Common myeloid progenitor, CD34-positive (primary cell): ENCODE data around the gene TSFM.

Source experiments
- CTCF ChIA-PET: fragments of 350-600 bp; sonication (Branson Sonifier 250); formaldehyde crosslinking; loops from one replicate; lab custom pipeline; 2021; ENCODE audit warnings: antibody characterized with exemption; lab: Charles Lee
- POLR2A ChIA-PET: fragments of 350-600 bp; sonication (Branson Sonifier 250); formaldehyde crosslinking; loops from one replicate; lab custom pipeline; 2021; ENCODE audit warnings: antibody characterized with exemption; lab: Charles Lee
- DNase-seq, 3 donors: peaks; one replicate each; pipeline versions ENCODE4 v3.0.0 to v3.0.0-alpha.2; 2013
- H3K27ac ChIP-seq, 2 experiments: 1 replicate in 1 of 2; 2 replicates in 1 of 2; pipeline ENCODE4 v1.7.0; 2013; ENCODE audit warnings: inconsistent platforms in 2 of 2, low read length in 2 of 2, mild to moderate bottlenecking in 2 of 2, low read depth in 1 of 2, moderate library complexity in 1 of 2; ENCODE audit not compliant: severe bottlenecking in 2 of 2, insufficient read depth in 1 of 2, poor library complexity in 1 of 2
- H3K27me3 ChIP-seq, 5 experiments: replicated peaks in 2 of 5; 1 replicate in 3 of 5; 2 replicates in 2 of 5; pipeline versions ENCODE4 v1.6.1 to v1.7.0; 2013; ENCODE audit warnings: low read length in 4 of 5, mild to moderate bottlenecking in 2 of 5, moderate library complexity in 2 of 5, inconsistent platforms in 1 of 5; ENCODE audit not compliant: insufficient read depth in 5 of 5, control insufficient read depth in 4 of 5
- H3K36me3 ChIP-seq, 4 experiments: 1 replicate in 2 of 4; 2 replicates in 2 of 4; pipeline versions ENCODE4 v1.6.1 to v1.7.0; 2013; ENCODE audit warnings: low read length in 3 of 4, control low read depth in 1 of 4, mild to moderate bottlenecking in 1 of 4; ENCODE audit not compliant: control insufficient read depth in 4 of 4, insufficient read depth in 4 of 4
- H3K4me1 ChIP-seq, 4 experiments: 1 replicate in 3 of 4; 2 replicates in 1 of 4; pipeline versions ENCODE4 v1.6.1 to v1.7.1; 2013; ENCODE audit warnings: low read length in 3 of 4, mild to moderate bottlenecking in 3 of 4, control low read depth in 1 of 4, inconsistent platforms in 1 of 4, moderate library complexity in 1 of 4; ENCODE audit not compliant: control insufficient read depth in 4 of 4, insufficient read depth in 4 of 4; ENCODE audit errors: control extremely low read depth in 1 of 4
- H3K4me3 ChIP-seq, 7 experiments: 1 replicate in 4 of 7; 2 replicates in 3 of 7; pipeline versions ENCODE4 v1.5.1 to v1.7.0; 2013; ENCODE audit warnings: mild to moderate bottlenecking in 7 of 7, low read length in 6 of 7, moderate library complexity in 6 of 7, inconsistent platforms in 2 of 7, low read depth in 2 of 7, control low read depth in 1 of 7; ENCODE audit not compliant: insufficient read depth in 4 of 7, control insufficient read depth in 1 of 7; ENCODE audit errors: extremely low read depth in 1 of 7
- H3K9me3 ChIP-seq, 5 experiments: 1 replicate in 4 of 5; 2 replicates in 1 of 5; pipeline versions ENCODE4 v1.6.1 to v1.7.1; 2013; ENCODE audit warnings: low read length in 4 of 5, mild to moderate bottlenecking in 2 of 5, inconsistent platforms in 1 of 5, low read depth in 1 of 5, moderate library complexity in 1 of 5; ENCODE audit not compliant: control insufficient read depth in 4 of 5, insufficient read depth in 2 of 5; ENCODE audit errors: control extremely low read depth in 1 of 5
- WGBS: methylation state at CpG from one replicate; pipeline ENCODE4 v1.1.5; 2013; ENCODE audit not compliant: insufficient coverage; 5-methylcytosine and 5-hydroxymethylcytosine counted together

Gene TSFM

GRCh38 chr12:57846285-57846576, 63.6 kb downstream of the TSFM start:
- CTCF ChIA-PET = interaction anchor here (0.9 to 15.5 kb wide), 5 partner anchors 10 to 87 kb away, joined by 3 to 175 read pairs (median 3); no protein-coding TSS in a partner anchor
- 0% methylated on average over 13 of the region's 26 CpGs for WGBS
- POLR2A ChIA-PET = interaction anchor here (1.2 to 4.0 kb wide), 3 partner anchors 10 to 51 kb away, joined by 3 to 14 read pairs (median 5); no protein-coding TSS in a partner anchor
- H3K4me3 ChIP-seq = peak overlapping the region; percentile 89 to 99 (median 93)
- peak overlapping the region; percentile 74 to 92 for H3K27ac ChIP-seq
- peaks cover 27 to 58% (median 48%) of the 10 kb centered on the region in 4 experiments for H3K4me1 ChIP-seq
- H3K27me3 ChIP-seq = no peaks in the 10 kb centered on the region
- H3K9me3 ChIP-seq = no peaks in the 10 kb centered on the region
- peak in 1 of 3 donors; percentile 54 for DNase-seq
- peaks cover 0 to 4% (median 0%) of the 10 kb centered on the region in 4 experiments for H3K36me3 ChIP-seq

GRCh38 chr12:57846577-57847319, 64.2 kb downstream of the TSFM start, which contains the start of gene CTDSP2:
Gene CTDSP2 (minus strand): TSS chr12:57846729. CDS start chr12:57846435, 294 bp downstream.
- 0% methylated on average over 15 of the region's 58 CpGs for WGBS
- no peaks in the 10 kb centered on the region for H3K27me3 ChIP-seq
- peaks cover 27 to 54% (median 45%) of the 10 kb centered on the region in 4 experiments for H3K4me1 ChIP-seq
- peaks cover 0 to 4% (median 0%) of the 10 kb centered on the region in 4 experiments for H3K36me3 ChIP-seq
- H3K9me3 ChIP-seq = no peaks in the 10 kb centered on the region
- peak within 1 kb of the TSS; percentile 89 to 99 (median 93) for H3K4me3 ChIP-seq
- POLR2A ChIA-PET = interaction anchor here (0.6 to 4.0 kb wide), 5 partner anchors 11 to 63 kb away, joined by 3 to 14 read pairs (median 5); no protein-coding TSS in a partner anchor
- peak within 1 kb of the TSS; percentile 74 to 92 for H3K27ac ChIP-seq
- peak; percentile 92 to 96 (median 92) for DNase-seq
- CTCF ChIA-PET = interaction anchor here (0.9 to 15.5 kb wide), 7 partner anchors 11 to 87 kb away, joined by 3 to 175 read pairs (median 3); no protein-coding TSS in a partner anchor
